Fibroblast of lung (primary cell): ENCODE results near the gene CAPNS2. TPM values are rescaled to one million over a fixed set of nuclear protein-coding genes. Genes with fewer than 3 reads are reported as not detected.

Experiments
- DNase-seq, 2 donors: peaks; one replicate each; pipeline versions ENCODE4 v3.0.0 to v3.0.0-alpha.2; 2010; ENCODE audit warnings: low read depth in 2 of 2
- H2AFZ ChIP-seq: 2 replicates; pipeline ENCODE4 v1.5.1; 2012; ENCODE audit warnings: low read length, control low read depth, inconsistent platforms
- H3K27ac ChIP-seq: 2 replicates; pipeline ENCODE4 v1.5.1; 2011; ENCODE audit warnings: low read length, control low read depth; ENCODE audit not compliant: insufficient read depth
- H3K27me3 ChIP-seq: 2 replicates; pipeline ENCODE4 v1.5.1; 2011; ENCODE audit warnings: mild to moderate bottlenecking, low read length; ENCODE audit not compliant: control insufficient read depth, insufficient read depth
- H3K36me3 ChIP-seq: 2 replicates; pipeline ENCODE4 v1.5.1; 2011; ENCODE audit warnings: low read length; ENCODE audit not compliant: control insufficient read depth, insufficient read depth
- H3K4me1 ChIP-seq: 2 replicates; pipeline ENCODE4 v1.5.1; 2011; ENCODE audit warnings: low read length; ENCODE audit not compliant: control insufficient read depth, insufficient read depth; ENCODE audit errors: extremely low read depth
- H3K4me2 ChIP-seq: 2 replicates; pipeline ENCODE4 v1.5.1; 2011; ENCODE audit warnings: low read length, control low read depth; ENCODE audit not compliant: insufficient read depth; ENCODE audit errors: extremely low read depth
- H3K4me3 ChIP-seq, 4 experiments: fragments of 200-600 bp in 1 of 4; sonication (generic) in 1 of 4; replicated peaks in 1 of 4; 2 replicates each; pipeline ENCODE4 v1.5.1; 2011 to 2016; ENCODE audit warnings: low read length in 4 of 4, low read depth in 3 of 4, mild to moderate bottlenecking in 3 of 4, control low read depth in 2 of 4, inconsistent platforms in 1 of 4, mixed read lengths in 1 of 4; ENCODE audit not compliant: insufficient read depth in 1 of 4; ENCODE audit errors: control extremely low read depth in 1 of 4
- H3K79me2 ChIP-seq: 2 replicates; pipeline ENCODE4 v1.5.1; 2012; ENCODE audit warnings: mild to moderate bottlenecking, low read length, inconsistent platforms; ENCODE audit not compliant: control insufficient read depth, insufficient read depth
- H3K9ac ChIP-seq: 2 replicates; pipeline ENCODE4 v1.5.1; 2011; ENCODE audit warnings: mild to moderate bottlenecking, low read length, control low read depth; ENCODE audit not compliant: insufficient read depth
- H3K9me3 ChIP-seq: 2 replicates; pipeline ENCODE4 v1.5.1; 2012; ENCODE audit warnings: low read depth, low read length; ENCODE audit not compliant: control insufficient read depth, insufficient read depth
- H4K20me1 ChIP-seq: 2 replicates; pipeline ENCODE4 v1.5.1; 2011; ENCODE audit warnings: low read length; ENCODE audit not compliant: control insufficient read depth, insufficient read depth; ENCODE audit errors: extremely low read depth
- EZH2 ChIP-seq: IDR thresholded peaks from 2 replicates; pipeline ENCODE4 v1.5.1; 2012; ENCODE audit warnings: low read length, control low read depth, mild to moderate bottlenecking; ENCODE audit errors: missing control alignments
- polyA plus RNA-seq, 2 donors: library from polyadenylated mRNA; depleted of rRNA in 1 of 2; stranded (reverse) in 1 of 2; unstranded in 1 of 2; fragments of >200 nt; gene quantifications; 2 replicates each; pipeline ENCODE4 v1.2.1, GENCODE V29; 2011 to 2012; ENCODE audit warnings: missing spikeins in 1 of 2
- total RNA-seq: library from RNA; depleted of rRNA; stranded (reverse); fragments of >200 nt; gene quantifications from 2 replicates; pipeline ENCODE4 v1.2.1, GENCODE V29; 2014
- TF ChIP-seq, protein P1 (sequence below), 2 donors: IDR thresholded peaks in 1 of 2; conservative IDR thresholded peaks in 1 of 2; 1 replicate in 1 of 2; 2 replicates in 1 of 2; pipeline ENCODE4 v1.5.1; 2011 to 2012; ENCODE audit warnings: low read length in 2 of 2, control low read depth in 1 of 2, inconsistent platforms in 1 of 2, low read depth in 1 of 2, mild to moderate bottlenecking in 1 of 2

The CAPNS2 gene
- total and polyA plus RNA-seq, 2 donors (not counting 1 experiment from before 2014, with no cell fraction given): 0.66 TPM; not detected in 1

- Histone ChIP-seq H3K27ac (no peak overlapping the region), H3K9ac (no peak overlapping the region), H3K36me3 (no peaks in the 10 kb centered on the region), H4K20me1 (no peaks in the 10 kb centered on the region), H3K4me2 (no peak overlapping the region), H2AFZ (no peak overlapping the region), H3K4me1 (no peaks in the 10 kb centered on the region), H3K27me3 (no peaks in the 10 kb centered on the region), H3K79me2 (no peaks in the 10 kb centered on the region), H3K4me3 (no peak overlapping the region), H3K9me3 (no peaks in the 10 kb centered on the region)
- no peak for DNase-seq
- no peak for TF ChIP-seq EZH2
- TF ChIP-seq, protein P1, sequence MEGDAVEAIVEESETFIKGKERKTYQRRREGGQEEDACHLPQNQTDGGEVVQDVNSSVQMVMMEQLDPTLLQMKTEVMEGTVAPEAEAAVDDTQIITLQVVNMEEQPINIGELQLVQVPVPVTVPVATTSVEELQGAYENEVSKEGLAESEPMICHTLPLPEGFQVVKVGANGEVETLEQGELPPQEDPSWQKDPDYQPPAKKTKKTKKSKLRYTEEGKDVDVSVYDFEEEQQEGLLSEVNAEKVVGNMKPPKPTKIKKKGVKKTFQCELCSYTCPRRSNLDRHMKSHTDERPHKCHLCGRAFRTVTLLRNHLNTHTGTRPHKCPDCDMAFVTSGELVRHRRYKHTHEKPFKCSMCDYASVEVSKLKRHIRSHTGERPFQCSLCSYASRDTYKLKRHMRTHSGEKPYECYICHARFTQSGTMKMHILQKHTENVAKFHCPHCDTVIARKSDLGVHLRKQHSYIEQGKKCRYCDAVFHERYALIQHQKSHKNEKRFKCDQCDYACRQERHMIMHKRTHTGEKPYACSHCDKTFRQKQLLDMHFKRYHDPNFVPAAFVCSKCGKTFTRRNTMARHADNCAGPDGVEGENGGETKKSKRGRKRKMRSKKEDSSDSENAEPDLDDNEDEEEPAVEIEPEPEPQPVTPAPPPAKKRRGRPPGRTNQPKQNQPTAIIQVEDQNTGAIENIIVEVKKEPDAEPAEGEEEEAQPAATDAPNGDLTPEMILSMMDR (conservative IDR thresholded peaks at IDR 0.05 in 1 of 2, IDR thresholded peaks at IDR 0.05 in 1 of 2; ENCODE audit: low read depth in 1 of 2, low read length in 2 of 2): no peak
These were observed 22.3 kb downstream of the CAPNS2 start for GRCh38 chr16:55588799-55589198.

DNA sequence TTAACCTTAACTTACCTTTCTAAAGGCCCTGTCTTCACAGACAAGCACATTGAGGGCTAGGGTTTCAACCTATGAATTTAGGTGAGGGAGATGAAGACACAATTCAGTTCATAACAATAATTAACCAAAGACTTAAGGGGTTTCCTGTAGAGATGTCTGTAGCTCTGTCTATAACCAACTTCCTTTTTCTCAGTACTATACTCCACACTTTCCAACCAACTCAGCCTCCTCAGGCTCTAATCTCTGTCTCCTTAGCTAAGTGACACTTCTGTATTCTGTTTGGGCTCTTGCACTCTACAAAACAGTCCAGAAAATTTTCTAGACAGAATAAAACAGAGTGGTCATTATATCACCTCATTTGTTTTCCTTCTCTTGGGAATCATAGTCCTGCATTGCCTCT is 25.8 kb downstream of the CAPNS2 start:
- TF ChIP-seq EZH2: no peak
- TF ChIP-seq, protein P1 (conservative IDR thresholded peaks at IDR 0.05 in 1 of 2, IDR thresholded peaks at IDR 0.05 in 1 of 2; ENCODE audit: low read depth in 1 of 2, low read length in 2 of 2): no peak
- H3K27me3 ChIP-seq: no peaks in the 10 kb centered on the region
- no peaks in the 10 kb centered on the region for H3K79me2 ChIP-seq
- no peaks in the 10 kb centered on the region for H3K4me1 ChIP-seq
- no peak overlapping the region for H3K4me2 ChIP-seq
- H3K27ac ChIP-seq: no peak overlapping the region
- H4K20me1 ChIP-seq: no peaks in the 10 kb centered on the region
- no peak for DNase-seq
- H3K36me3 ChIP-seq: no peaks in the 10 kb centered on the region
- H3K9ac ChIP-seq: no peak overlapping the region
- no peak overlapping the region for H2AFZ ChIP-seq
- H3K9me3 ChIP-seq: no peaks in the 10 kb centered on the region
- no peak overlapping the region for H3K4me3 ChIP-seq

GRCh38 chr16:55597928-55598327 is 31.4 kb downstream of the CAPNS2 start:
- Histone ChIP-seq H2AFZ (no peak overlapping the region), H3K9me3 (no peaks in the 10 kb centered on the region), H4K20me1 (no peaks in the 10 kb centered on the region), H3K4me2 (no peak overlapping the region), H3K36me3 (no peaks in the 10 kb centered on the region), H3K9ac (no peak overlapping the region), H3K79me2 (no peaks in the 10 kb centered on the region), H3K4me3 (no peak overlapping the region), H3K4me1 (no peaks in the 10 kb centered on the region), H3K27ac (no peak overlapping the region), H3K27me3 (no peaks in the 10 kb centered on the region)
- TF ChIP-seq, protein P1 (conservative IDR thresholded peaks at IDR 0.05 in 1 of 2, IDR thresholded peaks at IDR 0.05 in 1 of 2; ENCODE audit: low read depth in 1 of 2, low read length in 2 of 2): no peak
- no peak for DNase-seq
